OCI-LY1 (cell line): ENCODE data around the gene LSM14A.

Source experiments
- EZH2 ChIP-seq: fragments of 200-600 bp; sonication (generic), shearing (Covaris generic); IDR thresholded peaks from 2 replicates; pipeline ENCODE4 v1.8.0; 2017; ENCODE audit warnings: borderline replicate concordance, mixed run types, mild to moderate bottlenecking, antibody characterized with exemption, low read length, moderate library complexity, mixed read lengths
- TF ChIP-seq, protein P1 (sequence below): fragments of 200-600 bp; sonication (generic), shearing (Covaris generic); IDR thresholded peaks from 2 replicates; pipeline ENCODE4 v1.5.1; 2017; ENCODE audit warnings: mild to moderate bottlenecking, antibody characterized with exemption, low read length, moderate library complexity, mixed read lengths

DNA sequence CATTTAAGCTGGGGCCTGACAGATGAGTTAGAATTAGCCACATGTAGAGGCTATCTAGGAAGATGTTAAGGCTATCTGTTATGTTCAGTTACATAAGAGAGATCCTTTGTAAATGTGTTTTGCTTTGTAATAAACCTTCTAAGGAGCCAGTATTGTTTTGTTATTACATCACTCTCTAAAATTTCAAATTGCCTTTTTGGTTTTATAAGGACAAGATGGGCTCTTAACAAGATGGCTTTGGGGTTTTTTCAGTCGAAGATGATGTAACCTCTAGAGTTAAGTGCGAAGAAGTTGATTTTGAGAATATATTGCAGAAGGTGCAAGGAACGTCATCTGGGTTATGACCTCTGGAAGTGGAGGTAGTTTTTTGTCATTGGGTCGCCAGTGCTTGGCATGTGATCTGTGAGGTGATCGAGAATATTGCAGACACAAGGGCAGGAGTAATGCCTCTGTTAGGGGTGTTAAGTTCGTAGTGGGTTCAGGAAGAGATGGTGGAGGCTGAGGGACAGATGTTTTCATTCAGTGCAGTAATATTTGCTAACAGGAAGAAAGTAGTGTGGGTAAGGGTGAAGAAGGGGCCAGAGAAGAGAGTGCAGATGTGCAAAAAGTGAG lies 12.7 kb downstream of the LSM14A start:
- TF ChIP-seq, protein P1, sequence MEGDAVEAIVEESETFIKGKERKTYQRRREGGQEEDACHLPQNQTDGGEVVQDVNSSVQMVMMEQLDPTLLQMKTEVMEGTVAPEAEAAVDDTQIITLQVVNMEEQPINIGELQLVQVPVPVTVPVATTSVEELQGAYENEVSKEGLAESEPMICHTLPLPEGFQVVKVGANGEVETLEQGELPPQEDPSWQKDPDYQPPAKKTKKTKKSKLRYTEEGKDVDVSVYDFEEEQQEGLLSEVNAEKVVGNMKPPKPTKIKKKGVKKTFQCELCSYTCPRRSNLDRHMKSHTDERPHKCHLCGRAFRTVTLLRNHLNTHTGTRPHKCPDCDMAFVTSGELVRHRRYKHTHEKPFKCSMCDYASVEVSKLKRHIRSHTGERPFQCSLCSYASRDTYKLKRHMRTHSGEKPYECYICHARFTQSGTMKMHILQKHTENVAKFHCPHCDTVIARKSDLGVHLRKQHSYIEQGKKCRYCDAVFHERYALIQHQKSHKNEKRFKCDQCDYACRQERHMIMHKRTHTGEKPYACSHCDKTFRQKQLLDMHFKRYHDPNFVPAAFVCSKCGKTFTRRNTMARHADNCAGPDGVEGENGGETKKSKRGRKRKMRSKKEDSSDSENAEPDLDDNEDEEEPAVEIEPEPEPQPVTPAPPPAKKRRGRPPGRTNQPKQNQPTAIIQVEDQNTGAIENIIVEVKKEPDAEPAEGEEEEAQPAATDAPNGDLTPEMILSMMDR: no peak
- no peak for TF ChIP-seq EZH2
